Purkinje cell (primary cell): Measurements from ENCODE around the gene RAF1. TPM values are rescaled to one million over a fixed set of nuclear protein-coding genes. Genes with fewer than 3 reads are reported as not detected.

Experiments
- polyA plus RNA-seq: library from polyadenylated mRNA; unstranded; fragments of >200 nt; fragmentation: Nextera tagmentation; gene quantifications from 2 replicates; pipeline ENCODE4 v1.2.1, GENCODE V29; 2014

Gene RAF1
- polyA plus RNA-seq, result 13.8 and 14.6 TPM in 2 replicates

DNA sequence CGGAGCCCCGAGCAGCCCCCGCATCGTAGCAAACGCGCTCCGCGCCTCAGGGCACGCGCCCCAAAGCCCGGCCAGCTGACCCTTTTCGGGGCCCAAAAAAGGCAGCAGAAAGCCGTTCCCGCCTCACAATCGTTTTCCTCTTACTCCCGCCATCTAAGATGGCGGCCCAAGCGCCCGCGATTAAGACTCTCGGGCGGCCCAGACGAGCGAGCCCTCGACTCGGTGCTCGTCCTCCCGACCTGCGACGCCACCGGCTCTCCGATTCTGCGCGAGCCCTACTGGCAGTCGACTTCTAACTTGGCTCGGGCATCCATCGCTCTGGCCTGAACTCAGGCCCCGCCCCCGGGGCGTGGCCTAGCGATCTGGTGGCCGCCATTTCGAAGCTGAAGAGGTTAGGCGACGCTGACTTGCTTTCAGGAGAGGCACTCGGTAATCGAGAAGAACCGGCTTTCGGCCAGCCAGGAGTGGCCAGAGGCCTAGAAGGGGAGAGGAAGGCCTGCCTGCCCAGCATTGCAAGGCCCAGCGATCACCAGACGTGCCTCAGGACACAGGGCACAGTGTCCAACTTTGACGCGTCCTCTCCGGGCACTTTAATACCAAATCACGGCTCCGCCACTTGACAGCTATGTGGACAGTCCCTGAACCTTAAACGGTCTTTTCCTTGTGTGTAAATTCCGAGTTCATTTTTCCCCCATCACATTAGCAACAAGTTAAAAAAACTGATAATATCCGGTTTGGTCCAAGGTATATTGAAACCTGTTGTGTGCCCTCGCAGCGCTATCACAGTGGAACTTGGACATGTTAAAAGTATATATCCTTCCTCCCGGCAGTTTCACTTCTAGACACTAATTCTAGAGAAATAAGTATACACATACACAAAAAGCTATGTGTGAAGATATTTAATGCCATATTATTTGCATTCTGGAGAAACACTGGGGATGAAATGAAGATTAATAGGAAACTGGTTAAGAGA is at the start of gene RAF1:
Gene RAF1 (minus strand): TSS at position 182 of the 973 bp plus-strand sequence. CDS start 45,396 bp downstream, outside the sequence.

DNA sequence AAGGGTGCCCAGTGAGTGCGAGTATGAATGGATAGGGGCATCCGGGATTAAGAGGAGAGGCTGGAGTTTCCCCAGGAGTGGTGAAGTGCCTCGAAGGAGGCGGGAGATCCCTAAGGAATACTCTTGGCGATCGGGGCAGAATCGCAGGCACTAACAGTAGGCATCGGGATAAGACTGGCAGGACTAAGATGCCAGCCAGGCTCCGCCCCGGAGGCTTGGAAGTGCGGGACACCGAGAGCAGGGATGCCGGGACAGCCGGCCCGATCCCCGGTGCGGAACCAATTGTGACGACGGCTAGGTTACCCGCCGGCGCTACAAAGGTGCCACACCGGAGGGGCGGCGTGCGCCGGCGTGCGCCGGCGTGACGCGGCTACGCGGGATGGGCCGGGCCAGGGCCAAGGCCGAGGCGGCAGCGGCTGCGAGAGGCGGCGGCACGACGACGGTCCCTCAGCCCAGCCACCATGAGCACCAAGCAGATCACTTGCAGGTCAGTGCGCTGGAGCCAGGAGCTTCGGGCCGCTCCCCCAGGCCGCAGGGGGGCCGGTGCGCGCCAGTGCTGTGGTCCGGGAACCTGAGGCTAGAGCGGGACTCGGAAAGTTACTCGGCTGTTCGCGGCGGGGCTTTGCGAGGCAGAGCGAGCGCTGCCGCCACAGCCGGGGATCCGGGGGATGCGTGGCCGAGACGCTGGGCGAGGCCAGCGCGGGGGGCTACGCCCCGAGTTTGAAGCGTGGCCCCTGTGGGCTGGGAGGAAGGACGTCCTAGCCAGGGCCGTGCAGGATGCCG is 107.0 kb downstream of the RAF1 start, which contains the start of gene MKRN2:
Gene MKRN2 (plus strand): TSS at position 398 of the 783 bp plus-strand sequence. CDS start 64 bp downstream, at position 462.

GRCh38 chr3:12545473-12545791 is 118.5 kb downstream of the RAF1 start, which contains the start of gene MKRN2OS:
TSS of gene MKRN2OS (minus strand) at chr3:12545499. CDS start at chr3:12545464, 35 bp downstream.

Other genes starting within 250 kb of the RAF1 start
- 25.3 and 26.3 TPM in 2 replicates for gene TSEN2, start 179.6 kb downstream of the RAF1 start, polyA plus RNA-seq
- gene MKRN2OS, start 118.6 kb downstream of the RAF1 start, polyA plus RNA-seq, result 4.0 TPM in 1 of 2 replicates, not detected in the other
- gene MKRN2, start 107.0 kb downstream of the RAF1 start, polyA plus RNA-seq, result 13.7 and 23.7 TPM in 2 replicates
- gene TMEM40, start 95.1 kb upstream of the RAF1 start, polyA plus RNA-seq, result not detected in 2 replicates
- gene CAND2, start 132.6 kb upstream of the RAF1 start, polyA plus RNA-seq, result 2.6 and 3.4 TPM in 2 replicates
- gene RPL32, start 177.4 kb upstream of the RAF1 start, polyA plus RNA-seq, result 890 and 973 TPM in 2 replicates